HepG2 (cell line): ENCODE data around the gene SCN9A. TPM values are rescaled to one million over a fixed set of nuclear protein-coding genes. Genes with fewer than 3 reads are reported as not detected.

Source experiments
- polyA plus RNA-seq, 8 experiments: library from polyadenylated mRNA; depleted of rRNA in 3 of 8; stranded (reverse) in 7 of 8; unstranded in 1 of 8; fragments of >200 nt; fragmentation: Illumina TruSeq in 4 of 8; extraction: Trizol in 4 of 8; gene quantifications; 2 replicates each; pipeline versions ENCODE4 v1.2.1 to v1.2.3, GENCODE V29; 2011 to 2016; ENCODE audit warnings: low read depth in 4 of 8, missing spikeins in 1 of 8, mixed read lengths in 1 of 8; ENCODE audit not compliant: insufficient read depth in 1 of 8
- total RNA-seq, 5 experiments: library from RNA; depleted of rRNA; stranded (reverse); fragments of >200 nt; fragmentation: Illumina TruSeq; extraction: Trizol; gene quantifications; 2 replicates each; pipeline ENCODE4 v1.2.3, GENCODE V29; 2016; ENCODE audit warnings: low read depth in 1 of 5

The SCN9A gene
- total and polyA plus RNA-seq, 2 of the 13 experiments (the other 11 are each of a cell fraction or from before 2014, with no cell fraction given): 15.3 to 24.3 TPM

Other genes starting within 250 kb of the SCN9A start
- gene SCN1A, start 247.9 kb downstream of the SCN9A start, total RNA-seq (2016; rRNA removed; fragmentation: Illumina TruSeq; extraction: Trizol): 19.6 and 39.4 TPM in 2 replicates
- 14.9 and 19.9 TPM in 2 replicates for gene SCN1A, start 247.9 kb downstream of the SCN9A start, polyA plus RNA-seq (2011; rRNA removed)
- gene SCN7A, start 118.3 kb upstream of the SCN9A start, total RNA-seq (2016; rRNA removed; fragmentation: Illumina TruSeq; extraction: Trizol): not detected in 2 replicates
- 0.01 TPM in 2 replicates for gene SCN7A, start 118.3 kb upstream of the SCN9A start, polyA plus RNA-seq (2011; rRNA removed)